GM19324 (cell line): ENCODE measurements around the gene PLCL2.

Experiments used
- ATAC-seq: cut with Tn5 transposase; IDR thresholded peaks from one replicate; pipeline ENCODE4 v1.9.1; 2021; ENCODE audit warnings: mild to moderate bottlenecking, moderate library complexity; ENCODE audit not compliant: unreplicated experiment, low FRiP score

PLCL2 gene

DNA sequence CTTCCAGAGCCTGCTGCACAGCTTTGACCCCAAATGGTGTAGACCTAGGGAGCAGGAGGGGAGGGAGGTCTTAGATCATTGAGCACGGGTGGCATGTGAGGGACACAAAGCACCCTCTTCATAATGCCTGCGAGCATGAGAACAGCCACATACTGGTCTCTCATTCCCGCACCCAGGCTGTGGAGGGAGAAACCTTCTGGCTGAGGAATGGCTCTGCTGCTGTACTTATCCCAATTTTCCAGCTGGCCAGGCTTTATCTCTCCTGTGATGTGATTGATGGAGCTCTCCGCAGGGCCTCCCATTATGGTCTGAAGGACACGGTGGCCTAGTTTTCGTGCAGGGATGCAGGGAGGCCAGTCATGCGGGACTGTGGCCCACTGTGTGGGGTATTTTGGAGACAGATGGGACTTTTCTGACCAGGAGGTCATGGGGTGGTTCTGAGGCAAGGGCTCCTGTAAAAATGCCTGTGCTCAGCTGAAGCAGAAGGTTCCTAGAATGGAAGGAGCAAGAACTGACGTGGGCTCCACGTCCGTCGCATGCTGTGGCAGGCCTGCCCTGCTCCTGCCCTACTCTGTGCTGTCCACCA, 251.5 kb downstream of the PLCL2 start:
- ATAC-seq: no peak

DNA sequence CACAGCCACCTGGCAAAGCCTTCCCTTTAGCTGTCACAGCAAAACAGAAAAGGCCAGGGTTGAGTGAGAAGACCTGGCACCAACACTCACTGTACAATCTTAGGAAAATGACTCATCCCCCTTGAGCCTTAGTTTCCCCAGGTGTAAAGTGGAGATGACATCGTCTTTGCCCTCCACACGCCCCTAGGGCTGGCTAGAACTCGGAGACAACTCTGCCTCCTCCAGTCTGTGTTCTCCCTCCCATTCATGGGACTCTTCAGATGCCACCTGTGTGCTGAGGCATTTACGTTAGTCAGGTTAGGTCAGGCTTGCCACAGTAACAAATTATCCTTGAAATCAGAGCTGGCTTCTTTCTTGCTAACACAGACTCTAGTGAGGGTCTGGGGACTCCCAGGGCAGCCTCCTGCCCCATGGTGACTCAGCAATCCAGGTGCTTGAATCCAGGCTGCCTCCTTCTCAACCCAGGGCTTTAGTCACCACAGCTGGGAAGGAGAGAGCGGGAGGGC, 252.6 kb downstream of the PLCL2 start:
- no peak for ATAC-seq

DNA sequence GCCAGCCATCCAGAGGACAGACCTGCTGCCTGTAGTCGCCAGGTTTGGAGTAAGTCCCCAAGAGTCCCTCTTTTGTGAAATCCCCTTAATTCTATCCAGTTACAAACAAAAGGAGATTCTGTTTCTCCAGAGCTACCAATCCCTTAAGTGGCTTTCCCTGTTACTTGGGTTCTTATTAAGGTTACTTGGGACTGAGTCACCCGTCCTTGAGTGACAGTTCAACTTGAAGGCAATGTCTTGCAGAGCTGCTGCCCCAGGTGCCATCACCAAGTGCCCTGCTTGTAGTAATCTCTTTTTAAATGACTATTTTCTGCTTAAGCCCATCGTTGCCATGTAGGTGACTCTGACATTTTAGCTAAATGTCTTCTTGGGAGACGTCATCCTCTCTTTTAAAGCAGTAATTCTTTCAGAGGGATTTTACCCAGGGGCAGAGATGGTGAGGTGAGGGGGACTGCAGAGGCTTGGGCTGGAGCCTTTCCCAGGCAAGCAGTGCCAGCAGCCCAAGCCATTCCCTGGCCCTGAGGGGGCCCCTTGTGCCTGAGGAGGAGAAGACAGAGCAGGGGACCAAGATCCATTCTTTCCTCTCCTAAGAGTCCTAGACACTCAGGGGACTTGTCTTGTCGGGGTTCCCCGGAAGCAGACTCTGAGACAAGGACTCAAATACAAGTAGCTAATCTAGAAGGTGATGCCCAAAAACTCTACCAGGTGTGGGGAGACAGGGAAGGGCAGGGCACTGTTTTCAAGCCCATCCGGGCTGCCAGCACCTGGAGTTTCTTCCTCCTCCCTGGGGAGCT, 253.7 kb downstream of the PLCL2 start:
- ATAC-seq: no peak
